Thymus (tissue), 11 donors: ENCODE results near the gene KLK15. TPM values are rescaled to one million over a fixed set of nuclear protein-coding genes. Genes with fewer than 3 reads are reported as not detected.
"Not testable (repeated sequence)": the region's sequence is repeated elsewhere in the genome, so short reads cannot be mapped to it uniquely, and the experiment has no call there.

ENCODE experiments used
- DNase-seq, 9 donors: peaks; one replicate each; pipeline ENCODE4 v3.0.0-alpha.2; 2013; ENCODE audit warnings: low spot score in 9 of 9, low read depth in 6 of 9, missing footprints in 1 of 9
- H3K27ac ChIP-seq, 2 donors: one replicate each; pipeline ENCODE4 v1.5.1; 2013; ENCODE audit warnings: control low read depth in 1 of 2, low read depth in 1 of 2, low read length in 1 of 2, mild to moderate bottlenecking in 1 of 2, moderate library complexity in 1 of 2
- H3K27me3 ChIP-seq, 2 donors: one replicate each; pipeline ENCODE4 v1.5.1; 2013; ENCODE audit warnings: low read length in 1 of 2; ENCODE audit not compliant: control insufficient read depth in 2 of 2, insufficient read depth in 1 of 2
- H3K36me3 ChIP-seq, 2 donors: one replicate each; pipeline ENCODE4 v1.5.1; 2013; ENCODE audit warnings: low read length in 1 of 2, mild to moderate bottlenecking in 1 of 2, moderate library complexity in 1 of 2; ENCODE audit not compliant: control insufficient read depth in 2 of 2, insufficient read depth in 2 of 2
- H3K4me1 ChIP-seq, 2 donors: one replicate each; pipeline ENCODE4 v1.5.1; 2013; ENCODE audit warnings: low read length in 2 of 2; ENCODE audit not compliant: control insufficient read depth in 2 of 2, insufficient read depth in 2 of 2
- H3K4me3 ChIP-seq, 2 donors: one replicate each; pipeline ENCODE4 v1.5.1; 2013; ENCODE audit warnings: low read length in 2 of 2, control low read depth in 1 of 2, mild to moderate bottlenecking in 1 of 2
- H3K9me3 ChIP-seq, 2 donors: one replicate each; pipeline ENCODE4 v1.5.1; 2013; ENCODE audit warnings: low read length in 1 of 2, mild to moderate bottlenecking in 1 of 2; ENCODE audit not compliant: control insufficient read depth in 2 of 2, insufficient read depth in 1 of 2
- WGBS: extraction: QIAGEN DNeasy Blood & Tissue Kit; methylation state at CpG from one replicate; pipeline ENCODE4 v1.1.7; 2013; 5-methylcytosine and 5-hydroxymethylcytosine counted together
- polyA plus RNA-seq: library from polyadenylated mRNA; stranded (reverse); fragments of 200-250 nt; gene quantifications from one replicate; pipeline ENCODE4 v1.2.3, GENCODE V29; 2013
- total RNA-seq: library from RNA; stranded (reverse); fragments of 120-200 nt; gene quantifications from one replicate; pipeline ENCODE4 v1.2.4, GENCODE V29; 2013
- donor health status: healthy.

KLK15 gene
- total and polyA plus RNA-seq, 2 donors, result 0.11 TPM; not detected in 1

GRCh38 chr19:50791594-50792271 is 41.6 kb downstream of the KLK15 start:
- Histone ChIP-seq H3K27me3 (peaks cover 0 to 7% of the 10 kb centered on the region in 2 donors), H3K9me3 (no peaks in the 10 kb centered on the region), H3K4me3 (no peak overlapping the region), H3K4me1 (peaks cover 0 to 10% of the 10 kb centered on the region in 2 donors), H3K36me3 (peaks cover 6 to 9% of the 10 kb centered on the region in 2 donors), H3K27ac (no peak overlapping the region)
- DNase-seq, result no peak
- 92% methylated on average over 47 of the region's 47 CpGs for WGBS

DNA sequence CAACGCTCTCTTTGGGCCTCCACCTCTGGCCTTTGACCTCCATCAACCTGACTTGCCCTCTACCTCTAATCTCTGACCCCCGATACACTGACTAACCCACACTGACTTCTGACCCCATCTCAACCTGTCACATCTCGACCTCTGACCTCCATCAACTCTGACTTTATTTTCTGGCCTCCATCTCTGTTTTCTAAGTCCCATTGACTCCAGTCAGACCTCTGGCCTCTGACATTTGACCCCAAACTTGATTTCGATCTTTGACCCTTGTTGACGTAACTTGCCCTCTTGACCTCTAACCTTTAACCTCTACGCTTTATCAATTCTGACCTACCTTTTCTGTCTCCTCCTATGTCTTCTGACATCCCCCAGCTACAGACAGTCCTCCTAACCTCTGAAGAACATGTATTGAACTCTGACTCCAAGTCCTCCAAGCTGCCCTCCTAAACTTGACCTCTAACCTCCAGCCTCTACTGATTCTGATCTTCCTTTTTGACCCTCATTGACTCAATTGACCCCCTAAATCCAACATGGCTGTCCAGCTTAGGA is 42.4 kb downstream of the KLK15 start:
- peaks cover 0 to 10% of the 10 kb centered on the region in 2 donors for H3K4me1 ChIP-seq
- peaks cover under 1 to 6% of the 10 kb centered on the region in 2 donors for H3K36me3 ChIP-seq
- DNase-seq, result no peak
- no peaks in the 10 kb centered on the region for H3K9me3 ChIP-seq
- WGBS, result 99% methylated on average over 6 of the region's 6 CpGs
- H3K27me3 ChIP-seq, result peaks cover 0 to 7% of the 10 kb centered on the region in 2 donors
- no peak overlapping the region for H3K4me3 ChIP-seq
- H3K27ac ChIP-seq, result no peak overlapping the region

DNA sequence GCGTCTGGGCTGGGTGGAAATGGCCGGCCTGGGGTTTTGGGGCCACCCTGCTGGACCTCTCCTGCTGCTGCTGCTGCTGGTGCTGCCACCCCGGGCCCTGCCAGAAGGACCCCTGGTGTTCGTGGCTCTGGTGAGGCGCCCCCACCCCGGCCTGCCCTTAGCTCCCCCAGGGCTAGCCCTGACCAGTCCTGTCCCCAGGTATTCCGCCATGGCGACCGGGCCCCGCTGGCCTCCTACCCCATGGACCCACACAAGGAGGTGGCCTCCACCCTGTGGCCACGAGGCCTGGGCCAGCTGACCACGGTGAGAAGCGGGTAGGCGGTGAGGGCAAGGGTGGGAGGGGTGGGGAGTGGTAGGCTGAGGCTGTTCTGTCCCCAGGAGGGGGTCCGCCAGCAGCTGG is 43.0 kb downstream of the KLK15 start, which contains the start of gene ACP4:
Gene ACP4, plus strand, starts transcription at position 20 of the 400 bp plus-strand sequence. Its CDS starts 0 bp downstream, at position 20.
- peaks cover 0 to 7% of the 10 kb centered on the region in 2 donors for H3K27me3 ChIP-seq
- H3K27ac ChIP-seq, result no peak within 1 kb of the TSS
- peaks cover 0 to 10% of the 10 kb centered on the region in 2 donors for H3K4me1 ChIP-seq
- no peak for DNase-seq
- WGBS, result 97% methylated on average over 15 of the region's 15 CpGs
- no peak within 1 kb of the TSS for H3K4me3 ChIP-seq
- H3K9me3 ChIP-seq, result no peaks in the 10 kb centered on the region
- peaks cover 0 to 1% of the 10 kb centered on the region in 2 donors for H3K36me3 ChIP-seq

DNA sequence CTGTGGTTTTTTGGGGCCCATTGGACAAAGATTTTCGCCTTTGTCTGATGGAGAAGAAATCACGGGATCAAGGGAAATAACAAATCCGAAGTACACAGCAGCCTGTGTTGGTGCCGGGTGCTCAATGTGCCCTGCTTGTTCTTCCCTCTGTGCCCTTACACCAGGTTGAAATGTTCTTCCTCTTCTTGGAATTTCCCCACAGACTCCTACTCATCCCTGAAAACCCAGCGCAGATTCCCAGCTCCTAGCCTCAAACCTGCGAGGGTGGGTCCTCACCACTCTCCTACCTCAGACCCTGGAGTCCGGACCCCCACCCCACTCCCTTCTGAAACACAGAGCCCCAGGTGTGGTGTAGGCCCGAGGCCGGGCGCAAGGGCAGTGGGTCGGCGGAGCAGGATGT is 48.0 kb downstream of the KLK15 start:
- H3K4me1 ChIP-seq, result no peaks in the 10 kb centered on the region
- H3K27ac ChIP-seq, result no peak overlapping the region
- H3K4me3 ChIP-seq, result no peak overlapping the region
- H3K27me3 ChIP-seq, result peaks cover 0 to 19% of the 10 kb centered on the region in 2 donors
- DNase-seq, result no peak
- H3K9me3 ChIP-seq, result peaks cover 0 to 5% of the 10 kb centered on the region in 2 donors
- 91% methylated on average over 12 of the region's 12 CpGs for WGBS
- H3K36me3 ChIP-seq, result no peaks in the 10 kb centered on the region

DNA sequence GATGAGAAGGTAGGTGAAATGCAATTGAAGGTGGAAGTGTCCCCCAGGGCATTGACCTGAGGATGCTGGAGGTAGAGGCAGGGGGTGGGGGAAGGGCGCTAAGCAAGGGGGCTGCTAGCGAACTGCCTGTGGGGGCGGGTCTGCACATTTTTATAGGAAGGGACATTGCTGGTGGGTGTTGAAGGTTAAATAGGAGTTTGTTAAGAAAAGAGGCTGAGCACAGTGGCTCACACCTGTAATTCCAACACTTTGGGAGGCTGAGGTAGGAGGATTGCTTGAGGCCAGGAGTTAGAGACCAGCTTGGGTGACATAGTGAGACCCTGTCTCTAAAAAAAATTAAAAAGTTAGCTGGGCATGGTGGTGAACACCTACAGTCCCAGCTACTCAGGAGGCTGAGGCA is 48.7 kb downstream of the KLK15 start:
- Histone ChIP-seq H3K4me1 (no peaks in the 10 kb centered on the region), H3K27me3 (peaks cover 2 to 25% of the 10 kb centered on the region in 2 donors), H3K27ac (no peak overlapping the region), H3K9me3 (peaks cover 0 to 5% of the 10 kb centered on the region in 2 donors), H3K36me3 (no peaks in the 10 kb centered on the region), H3K4me3 (no peak overlapping the region)
- 99% methylated on average over 3 of the region's 3 CpGs for WGBS
- no peak for DNase-seq

DNA sequence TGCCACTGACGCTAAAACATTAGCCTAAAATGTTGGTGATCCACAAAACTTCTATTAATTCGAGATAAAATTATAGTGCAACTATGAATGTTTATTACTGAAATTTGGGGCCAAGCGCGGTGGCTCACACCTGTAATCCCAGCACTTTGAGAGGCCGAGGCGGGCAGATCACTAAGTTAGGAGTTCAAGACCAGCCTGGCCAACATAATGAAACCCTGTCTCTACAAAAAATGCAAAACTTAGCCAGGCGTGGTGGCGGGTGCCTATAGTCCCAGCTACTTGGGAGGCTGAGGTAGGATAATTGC is 49.6 kb downstream of the KLK15 start:
- not testable (repeated sequence) for H3K4me1 ChIP-seq, H3K9me3 ChIP-seq, DNase-seq, H3K27ac ChIP-seq, H3K4me3 ChIP-seq, H3K36me3 ChIP-seq
- WGBS, result 32% methylated on average over 8 of the region's 8 CpGs
- H3K27me3 ChIP-seq, result peaks cover 7 to 34% of the 10 kb centered on the region in 2 donors

- Histone ChIP-seq H3K27me3 (peaks cover 15 to 57% of the 10 kb centered on the region in 2 donors), H3K27ac (no peak overlapping the region), H3K4me1 (peaks cover 0 to 6% of the 10 kb centered on the region in 2 donors), H3K9me3 (peaks cover 0 to 5% of the 10 kb centered on the region in 2 donors), H3K36me3 (no peaks in the 10 kb centered on the region), H3K4me3 (no peak overlapping the region)
- WGBS, result 76% methylated on average over 16 of the region's 16 CpGs
- no peak for DNase-seq
These were observed 52.5 kb downstream of the KLK15 start for GRCh38 chr19:50780753-50781435.

DNA sequence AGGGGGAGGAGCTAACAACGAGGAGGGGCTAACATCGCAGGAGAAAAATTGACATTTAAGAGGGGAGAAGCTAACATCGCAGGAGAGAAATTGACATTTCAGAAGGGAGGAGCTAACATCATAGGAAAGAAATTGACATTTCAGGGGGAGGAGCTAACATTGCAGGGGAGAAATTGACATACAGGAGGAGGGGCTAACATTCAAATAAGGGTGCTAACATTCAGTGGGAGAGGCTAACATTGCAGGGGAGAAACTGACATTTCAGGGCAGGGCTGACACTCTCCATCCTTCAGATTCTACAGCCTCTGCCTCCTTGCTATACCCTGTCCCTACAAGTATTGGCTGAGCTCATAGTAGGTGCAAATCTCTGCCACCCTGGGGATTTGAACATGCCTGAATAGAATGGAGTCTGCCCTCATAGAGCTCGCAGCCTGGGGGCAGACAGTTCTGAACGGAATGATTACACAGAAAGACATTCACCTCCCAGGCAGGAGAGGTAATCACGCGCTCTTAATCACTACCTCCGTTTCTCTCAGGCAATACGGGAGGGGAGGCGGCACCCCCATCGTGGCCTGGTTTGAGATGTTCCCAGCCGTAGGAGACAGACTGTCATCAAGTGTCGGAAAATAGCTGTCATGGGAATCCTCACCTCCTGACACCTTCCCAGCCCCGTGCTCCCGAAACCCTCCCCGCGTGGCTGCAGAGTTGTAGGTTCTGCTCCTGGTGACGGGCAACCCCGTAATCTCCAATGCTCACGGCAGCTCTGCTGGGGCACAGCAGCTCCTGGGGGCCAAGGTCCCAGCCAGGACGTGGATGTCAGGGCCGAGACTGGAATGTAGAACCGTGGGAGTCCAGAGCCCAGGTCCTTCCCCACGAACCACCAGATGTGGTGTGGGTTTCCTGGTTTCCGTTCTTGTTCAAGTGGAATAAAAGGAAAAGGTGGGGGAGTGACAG is 53.6 kb downstream of the KLK15 start:
- no peak for DNase-seq
- Histone ChIP-seq H3K27me3 (peaks cover 15 to 57% of the 10 kb centered on the region in 2 donors), H3K4me3 (no peak overlapping the region), H3K27ac (no peak overlapping the region), H3K9me3 (peaks cover 0 to 5% of the 10 kb centered on the region in 2 donors), H3K4me1 (peaks cover 0 to 6% of the 10 kb centered on the region in 2 donors), H3K36me3 (no peaks in the 10 kb centered on the region)
- WGBS, result 45% methylated on average over 25 of the region's 25 CpGs
